ENCODE results near the gene TUNAR.

GRCh38 chr14:95928751-95929150 lies 52.1 kb downstream of the TUNAR start:
- TF ChIP-seq EZH2 (IDR thresholded peaks at IDR 0.05; ENCODE audit: borderline replicate concordance, low read length), result no peak
- TF ChIP-seq, protein P1, sequence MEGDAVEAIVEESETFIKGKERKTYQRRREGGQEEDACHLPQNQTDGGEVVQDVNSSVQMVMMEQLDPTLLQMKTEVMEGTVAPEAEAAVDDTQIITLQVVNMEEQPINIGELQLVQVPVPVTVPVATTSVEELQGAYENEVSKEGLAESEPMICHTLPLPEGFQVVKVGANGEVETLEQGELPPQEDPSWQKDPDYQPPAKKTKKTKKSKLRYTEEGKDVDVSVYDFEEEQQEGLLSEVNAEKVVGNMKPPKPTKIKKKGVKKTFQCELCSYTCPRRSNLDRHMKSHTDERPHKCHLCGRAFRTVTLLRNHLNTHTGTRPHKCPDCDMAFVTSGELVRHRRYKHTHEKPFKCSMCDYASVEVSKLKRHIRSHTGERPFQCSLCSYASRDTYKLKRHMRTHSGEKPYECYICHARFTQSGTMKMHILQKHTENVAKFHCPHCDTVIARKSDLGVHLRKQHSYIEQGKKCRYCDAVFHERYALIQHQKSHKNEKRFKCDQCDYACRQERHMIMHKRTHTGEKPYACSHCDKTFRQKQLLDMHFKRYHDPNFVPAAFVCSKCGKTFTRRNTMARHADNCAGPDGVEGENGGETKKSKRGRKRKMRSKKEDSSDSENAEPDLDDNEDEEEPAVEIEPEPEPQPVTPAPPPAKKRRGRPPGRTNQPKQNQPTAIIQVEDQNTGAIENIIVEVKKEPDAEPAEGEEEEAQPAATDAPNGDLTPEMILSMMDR (IDR thresholded peaks at IDR 0.05; ENCODE audit: low read length), result no peak

All from OCI-LY1 (cell line).